ENCODE results near the gene TPRN. TPM values are rescaled to one million over a fixed set of nuclear protein-coding genes. Genes with fewer than 3 reads are reported as not detected.

The TPRN gene
- total and polyA plus RNA-seq, 2 of the 4 experiments (the other 2 are of a cell fraction) = 1.8 to 5.3 TPM

- WGBS, 2 experiments (ENCODE audit: extremely low coverage in 2 of 2, insufficient read length in 1 of 2) = 63% methylated on average over 9 of the region's 23 CpGs; no CpG with 5 or more reads in 1 of the 2 experiments
- POLR2A ChIA-PET (ENCODE audit: unreplicated experiment) = interaction anchor here (0.9 to 1.3 kb wide), 3 partner anchors 10 to 51 kb away, joined by 3 read pairs; partner anchors contain the start of gene TPRN
- TF ChIP-seq SMC3 (IDR thresholded peaks at IDR 0.05; ENCODE audit: low read depth, low read length) (no peak), MAZ (IDR thresholded peaks at IDR 0.05; ENCODE audit: borderline replicate concordance, low read depth, low read length) (no peak), MXI1 (IDR thresholded peaks at IDR 0.05; ENCODE audit: borderline replicate concordance, low read depth, low read length) (peak; percentile 0; the same call in 1 of the 2 replicates), USF2 (IDR thresholded peaks at IDR 0.05; ENCODE audit: low read depth, low read length) (no peak), NFE2L2 (IDR thresholded peaks at IDR 0.05; ENCODE audit: low read depth, low read length) (no peak), CTCF (conservative IDR thresholded peaks at IDR 0.05; ENCODE audit: low read depth, low read length) (no peak)
- TF ChIP-seq, protein P1, sequence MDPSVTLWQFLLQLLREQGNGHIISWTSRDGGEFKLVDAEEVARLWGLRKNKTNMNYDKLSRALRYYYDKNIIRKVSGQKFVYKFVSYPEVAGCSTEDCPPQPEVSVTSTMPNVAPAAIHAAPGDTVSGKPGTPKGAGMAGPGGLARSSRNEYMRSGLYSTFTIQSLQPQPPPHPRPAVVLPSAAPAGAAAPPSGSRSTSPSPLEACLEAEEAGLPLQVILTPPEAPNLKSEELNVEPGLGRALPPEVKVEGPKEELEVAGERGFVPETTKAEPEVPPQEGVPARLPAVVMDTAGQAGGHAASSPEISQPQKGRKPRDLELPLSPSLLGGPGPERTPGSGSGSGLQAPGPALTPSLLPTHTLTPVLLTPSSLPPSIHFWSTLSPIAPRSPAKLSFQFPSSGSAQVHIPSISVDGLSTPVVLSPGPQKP (IDR thresholded peaks at IDR 0.05; ENCODE audit: borderline replicate concordance, low read depth, low read length) = no peak
Measured at GRCh38 chr9:137189297-137190295, 10.9 kb downstream of the TPRN start.

More at GRCh38 chr9:137189297-137190295, 10.9 kb downstream of the TPRN start:
- Histone ChIP-seq H4K8ac (ENCODE audit: low read depth in 2 of 2, low read length in 2 of 2) (peak overlapping the region in 1 of 2 experiments; percentile 25; a peak in 1 of 4 replicates), H2BK15ac (ENCODE audit: low read depth, low read length) (no peak overlapping the region), H2BK120ac (ENCODE audit: low read depth, low read length) (no peak overlapping the region), H3K4me2 (ENCODE audit: low read depth, low read length) (peak overlapping the region; percentile 89), H3K79me1 (ENCODE audit: low read depth in 1 of 2, low read length in 2 of 2) (peaks cover 5 to 68% of the 10 kb centered on the region in 2 experiments), H3K14ac (replicated peaks; ENCODE audit: low read depth, low read length) (peak overlapping the region; percentile 77), H3K4me1 (ENCODE audit: control insufficient read depth, insufficient read depth, low read length) (peaks cover 16% of the 10 kb centered on the region), H3K9ac (ENCODE audit: low read depth, low read length) (peak overlapping the region; percentile 69), H2AFZ (replicated peaks; ENCODE audit: low read length, poor library complexity) (peak overlapping the region; percentile 99), H2BK5ac (ENCODE audit: low read depth, low read length, poor library complexity, severe bottlenecking) (peak overlapping the region; percentile 34), H3K4ac (ENCODE audit: low read depth, low read length) (peak overlapping the region; percentile 71), H3K27me3 (ENCODE audit: control insufficient read depth, insufficient read depth, low read length) (no peaks in the 10 kb centered on the region), H3K23ac (ENCODE audit: low read depth, low read length) (peak overlapping the region; percentile 21), H3K9me1 (ENCODE audit: insufficient read depth, low read length) (no peaks in the 10 kb centered on the region), H3K56ac (ENCODE audit: extremely low read depth, insufficient read depth, low read length) (0 out of 2 replicates have a peak overlapping the region, but pooled peaks have one; percentile 0), H3K18ac (ENCODE audit: low read depth, low read length) (no peak overlapping the region), H4K91ac (ENCODE audit: insufficient read depth, low read depth, low read length) (no peak overlapping the region), H3K4me3 (ENCODE audit: insufficient read depth, low read depth, low read length) (peak overlapping the region; percentile 91), H2BK20ac (ENCODE audit: low read depth, low read length) (no peak overlapping the region), H2AK9ac (replicated peaks; ENCODE audit: low read depth, low read length, poor library complexity) (peak overlapping the region; percentile 96), H3K9me3 (ENCODE audit: control insufficient read depth, insufficient read depth, low read length) (no peaks in the 10 kb centered on the region), H2AK5ac (ENCODE audit: low read depth, low read length) (peak overlapping the region; percentile 17), H3K36me3 (ENCODE audit: control insufficient read depth, insufficient read depth, low read length) (peaks cover 42% of the 10 kb centered on the region), H3K27ac (ENCODE audit: insufficient read depth, low read length) (peak overlapping the region; percentile 73), H4K20me1 (ENCODE audit: insufficient read depth, low read length) (peaks cover 23% of the 10 kb centered on the region), H4K5ac (ENCODE audit: low read depth, low read length) (no peak overlapping the region)
- DNase-seq (no peak), ATAC-seq (ENCODE audit: low read depth) (peak; percentile 2; the same call in 1 of the 2 replicates)
- TSS peak; percentile 76 for BruUV-seq (replicated peaks)
- in situ Hi-C loops (cut with MboI; ENCODE audit: low sequenced_read_pairs) (no loop called here), intact Hi-C loops (cut with micrococcal nuclease) (loop anchor here (1.0 kb wide), 1 partner anchor 11 kb away; the partner anchor contains the start of gene TPRN), dilution Hi-C loops (cut with HindIII; ENCODE audit: low sequenced_read_pairs, unreplicated experiment) (no loop called here)
- CTCF ChIA-PET = interaction anchor here (0.6 to 0.9 kb wide), 2 partner anchors 47 to 126 kb away, joined by 3 read pairs; no protein-coding TSS in a partner anchor
